HT1080 (cell line): ENCODE data around the gene DCUN1D1. TPM values are rescaled to one million over a fixed set of nuclear protein-coding genes. Genes with fewer than 3 reads are reported as not detected.

Source experiments
- DNase-seq: peaks from one replicate; pipeline ENCODE4 v3.0.0-alpha.2; 2015; ENCODE audit warnings: low read depth
- total RNA-seq: library from RNA; depleted of rRNA; stranded (reverse); fragments of >200 nt; shearing (Covaris generic); gene quantifications from 2 replicates; pipeline ENCODE4 v1.2.3, GENCODE V29; 2014

DCUN1D1 gene
- total RNA-seq, 1 experiment from 2014 or later: 51.8 TPM

DNA sequence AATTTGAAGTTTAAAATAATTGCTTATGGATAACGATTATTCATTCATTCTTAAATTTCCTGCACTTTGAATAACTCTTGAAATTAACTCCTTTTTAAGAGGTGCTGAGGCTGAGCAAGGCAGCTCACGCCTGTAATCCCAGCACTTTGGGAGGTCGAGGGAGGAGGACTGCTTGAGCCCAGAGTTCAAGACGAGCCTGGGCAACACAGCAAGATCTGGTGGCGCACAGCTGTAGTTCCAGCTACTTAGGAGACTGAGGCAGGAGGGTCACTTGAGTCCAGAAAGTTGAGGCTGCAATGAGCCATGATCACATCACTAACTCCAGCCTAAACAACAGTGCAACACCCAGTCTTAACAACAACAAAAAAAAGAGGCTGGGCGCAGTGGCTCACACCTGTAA lies 8.0 kb downstream of the DCUN1D1 start:
- no peak for DNase-seq

DNA sequence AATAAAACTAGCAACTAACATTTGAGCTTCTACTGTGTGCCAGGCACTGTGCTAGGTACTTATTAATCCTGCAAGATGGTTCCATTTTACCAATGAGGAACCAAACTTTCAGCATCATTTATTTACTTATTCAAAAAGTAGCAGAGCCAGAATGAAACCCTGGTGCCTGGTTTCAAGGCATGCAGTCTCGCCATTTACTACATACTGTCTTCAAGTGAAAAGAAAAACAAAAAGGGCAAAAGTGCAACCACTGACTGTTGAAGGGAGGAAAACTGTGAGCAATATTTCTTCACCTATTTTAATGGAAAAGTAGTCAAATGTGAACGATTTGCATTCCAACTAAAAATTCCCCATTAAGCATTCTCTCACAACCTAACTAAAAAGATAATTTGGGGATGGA lies 8.7 kb downstream of the DCUN1D1 start:
- no peak for DNase-seq

DNA sequence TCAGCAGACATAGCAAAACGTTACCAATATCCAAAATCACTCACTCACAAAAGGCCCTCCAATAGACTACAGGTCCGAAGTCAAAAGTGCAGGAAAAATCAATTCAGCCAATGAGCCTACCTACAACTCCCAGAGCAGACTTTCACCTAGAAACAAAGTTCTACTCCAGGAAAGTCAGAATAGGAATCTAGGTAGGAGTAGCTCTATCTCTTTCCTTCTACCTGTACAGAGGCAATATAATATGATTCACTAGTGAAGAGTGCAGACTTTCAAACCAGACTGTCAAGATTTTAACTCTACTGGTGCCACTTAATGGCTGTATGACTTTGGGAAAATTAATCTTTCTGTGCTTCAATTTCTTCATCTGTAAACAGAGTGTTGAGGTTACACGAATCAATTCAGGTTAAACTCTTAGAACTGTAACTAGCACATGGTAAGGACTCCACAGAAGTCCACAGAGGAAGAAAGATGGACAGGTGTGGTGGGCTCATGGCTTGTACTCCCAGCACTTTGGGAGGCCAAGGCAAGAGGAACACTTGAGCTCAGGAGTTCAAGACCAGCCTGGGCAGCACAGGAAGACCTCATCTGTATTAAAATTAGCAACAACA lies 9.4 kb downstream of the DCUN1D1 start:
- no peak for DNase-seq

GRCh38 chr3:182969853-182970252 lies 10.5 kb downstream of the DCUN1D1 start:
- no peak for DNase-seq

- DNase-seq: peak; percentile 76
Measured at GRCh38 chr3:182969277-182969676, 11.1 kb downstream of the DCUN1D1 start.

- DNase-seq: no peak
Measured at GRCh38 chr3:182967218-182968204, 12.8 kb downstream of the DCUN1D1 start.

DNA sequence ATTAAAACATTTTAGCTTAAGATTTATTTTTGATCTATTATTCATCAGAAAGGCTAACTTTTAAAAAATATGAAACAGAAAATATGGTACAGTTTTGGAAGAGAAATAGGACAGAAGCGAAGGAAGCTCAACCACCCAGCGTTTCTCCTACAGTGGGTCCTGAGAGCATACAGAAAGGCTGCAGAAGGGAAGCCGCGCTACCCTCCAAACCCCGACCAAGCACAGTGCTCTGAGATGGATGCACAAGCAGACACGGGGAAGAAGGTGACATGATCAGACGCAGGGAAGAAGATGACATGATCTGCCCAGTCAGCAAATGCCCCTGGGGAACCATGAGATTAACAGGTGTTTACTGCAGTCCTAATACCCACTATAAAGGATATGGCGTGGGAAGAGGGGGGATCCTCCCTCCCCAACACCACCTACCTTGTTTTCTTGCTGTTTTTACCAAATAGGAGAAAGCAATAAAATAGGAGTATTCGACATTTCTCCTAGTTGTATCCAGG lies 14.4 kb downstream of the DCUN1D1 start:
- DNase-seq: no peak

GRCh38 chr3:182964179-182964578 lies 16.2 kb downstream of the DCUN1D1 start:
- DNase-seq: no peak

- no peak for DNase-seq
Measured at GRCh38 chr3:182962166-182962565, 18.2 kb downstream of the DCUN1D1 start.

- DNase-seq: no peak
Measured at GRCh38 chr3:182959474-182960350, 20.6 kb downstream of the DCUN1D1 start.

GRCh38 chr3:182957676-182958266 lies 22.6 kb downstream of the DCUN1D1 start:
- no peak for DNase-seq

DNA sequence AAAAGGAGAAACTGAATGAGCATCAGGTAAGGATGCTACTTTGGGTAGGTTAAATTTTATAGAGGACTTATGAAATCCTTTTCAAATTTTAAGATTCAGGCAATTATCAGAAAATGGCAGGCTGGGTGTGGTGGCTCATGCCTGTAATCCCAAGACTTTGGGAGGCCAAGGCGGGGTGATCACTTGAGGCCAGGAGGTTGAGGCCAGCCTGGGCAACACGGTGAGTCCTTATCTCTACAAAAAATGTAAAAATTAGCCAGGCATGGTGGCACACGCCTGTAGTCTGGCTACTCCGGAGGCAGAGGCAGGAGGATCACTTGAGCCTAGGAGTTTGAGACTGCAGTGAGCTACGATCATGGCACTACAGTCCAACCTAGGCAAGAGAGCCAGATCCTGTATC lies 23.1 kb downstream of the DCUN1D1 start:
- DNase-seq: no peak

DNA sequence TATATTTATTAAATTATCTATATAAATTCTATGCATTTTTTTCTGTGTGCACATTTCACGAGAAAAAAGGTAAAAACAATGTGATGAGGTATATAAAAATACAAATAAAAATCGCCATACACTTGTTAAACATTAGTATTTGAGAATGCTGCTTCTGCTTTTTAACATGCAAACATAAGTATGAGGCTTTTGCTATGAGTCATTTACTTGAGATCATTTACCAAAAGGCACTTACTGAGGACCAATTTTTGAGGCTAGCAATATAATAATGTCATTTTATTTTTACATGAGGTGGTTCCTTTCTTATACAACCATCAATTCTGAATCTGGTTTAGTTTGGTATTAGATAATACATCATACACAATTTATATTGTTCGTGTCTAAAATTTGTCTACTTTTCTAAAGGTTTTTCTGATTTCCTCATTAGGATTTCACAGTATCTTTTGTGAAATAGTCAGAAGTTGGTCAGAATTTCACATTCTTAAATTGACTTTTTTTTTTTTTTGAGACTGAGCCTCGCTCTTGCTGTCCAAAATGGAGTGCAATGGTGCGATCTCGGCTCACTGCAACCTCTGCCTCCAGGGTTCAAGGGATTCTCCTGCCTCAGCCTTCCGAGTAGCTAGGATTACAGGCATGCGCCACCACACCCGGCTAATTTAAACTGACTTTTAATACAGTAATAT lies 25.6 kb downstream of the DCUN1D1 start:
- DNase-seq: no peak

DNA sequence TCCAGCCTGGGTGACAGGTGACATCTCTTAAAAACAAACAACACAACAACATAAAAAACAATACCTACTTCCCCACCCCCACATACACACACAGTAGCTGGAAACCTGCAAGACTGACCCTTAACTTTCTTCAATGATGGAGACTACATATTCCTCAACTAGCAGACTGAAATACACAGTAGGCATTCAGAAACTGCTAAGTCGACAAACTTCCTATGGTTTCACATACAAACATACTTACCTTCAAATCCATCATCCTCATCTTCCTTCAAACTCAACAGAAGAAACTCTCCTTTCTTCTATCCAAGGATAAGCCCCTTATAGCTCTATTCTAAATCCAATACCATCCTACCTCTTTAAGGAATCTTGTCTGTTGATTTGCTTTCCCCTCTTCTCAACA lies 30.6 kb downstream of the DCUN1D1 start:
- no peak for DNase-seq

DNA sequence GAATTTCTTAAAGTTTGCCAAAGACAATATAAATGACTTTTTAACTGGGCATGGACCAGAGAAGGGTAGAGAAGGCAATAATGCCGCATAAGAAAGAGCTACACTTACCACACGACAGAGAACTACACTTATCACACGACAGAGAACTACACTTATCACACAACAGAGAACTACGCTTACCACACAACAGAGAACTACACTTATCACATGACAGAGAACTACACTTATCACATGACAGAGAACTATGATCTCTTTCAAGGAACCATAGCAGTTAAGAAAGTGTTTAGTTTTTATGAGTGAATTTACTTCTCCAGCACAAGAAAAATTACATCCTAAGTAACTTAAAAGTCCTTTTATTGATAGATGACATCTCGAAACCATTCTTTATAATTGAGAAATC lies 32.0 kb downstream of the DCUN1D1 start:
- no peak for DNase-seq

GRCh38 chr3:182947888-182948287 lies 32.5 kb downstream of the DCUN1D1 start:
- peak; percentile 34 for DNase-seq

GRCh38 chr3:182941719-182942118 lies 38.6 kb downstream of the DCUN1D1 start:
- no peak for DNase-seq

DNA sequence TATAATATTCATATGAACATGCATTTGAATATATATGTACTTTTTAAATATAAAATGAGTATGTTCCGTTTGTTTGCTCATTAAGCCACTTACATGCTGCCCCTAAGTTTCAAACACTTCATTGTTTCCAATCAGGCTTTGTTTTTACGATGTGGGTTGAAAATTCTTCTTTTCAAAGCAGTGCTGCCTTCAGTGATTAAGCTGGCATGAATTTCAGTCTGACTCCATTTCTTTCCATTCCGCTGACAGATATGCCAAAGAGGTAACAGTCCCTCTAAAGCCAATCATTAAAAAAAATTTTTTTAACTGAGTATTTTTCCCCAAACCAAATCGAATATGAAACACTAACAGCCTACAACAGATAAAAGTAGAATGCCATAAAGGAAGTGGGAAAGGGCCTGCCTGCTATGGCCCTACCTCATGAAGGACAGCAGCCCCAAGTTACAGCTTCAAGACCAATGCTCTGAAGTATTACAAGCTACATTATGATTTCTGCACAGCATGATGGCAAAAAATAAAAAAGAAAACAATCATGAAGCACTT lies 40.0 kb downstream of the DCUN1D1 start:
- no peak for DNase-seq

- DNase-seq: no peak
Measured at GRCh38 chr3:182937293-182938051, 42.9 kb downstream of the DCUN1D1 start.

GRCh38 chr3:182936918-182937285 lies 43.4 kb downstream of the DCUN1D1 start:
- DNase-seq: no peak
